Uterus (tissue), 4 donors: Measurements from ENCODE around the gene PLXNA2. TPM values are rescaled to one million over a fixed set of nuclear protein-coding genes. Genes with fewer than 3 reads are reported as not detected.

ENCODE experiments used
- DNase-seq, 2 donors: peaks; one replicate each; pipeline ENCODE4 v3.0.0-alpha.2; 2019 to 2020
- H3K27ac ChIP-seq, 2 donors: fragments of 200-600 bp; sonication (generic); 1 replicate in 1 of 2; 2 replicates in 1 of 2; pipeline ENCODE4 v1.5.1; 2016 to 2018
- H3K27me3 ChIP-seq, 2 donors: fragments of 200-600 bp; sonication (generic); one replicate each; pipeline ENCODE4 v1.5.1; 2018 to 2019; ENCODE audit warnings: control low read depth in 1 of 2
- H3K36me3 ChIP-seq, 2 donors: fragments of 200-600 bp; sonication (generic); one replicate each; pipeline ENCODE4 v1.5.1; 2019; ENCODE audit warnings: control low read depth in 1 of 2
- H3K4me1 ChIP-seq, 2 donors: fragments of 200-600 bp; sonication (generic); one replicate each; pipeline ENCODE4 v1.5.1; 2018 to 2019; ENCODE audit warnings: control low read depth in 1 of 2
- H3K4me3 ChIP-seq, 2 donors: fragments of 200-600 bp; sonication (generic); 1 replicate in 1 of 2; 2 replicates in 1 of 2; pipeline ENCODE4 v1.5.1; 2018 to 2019; ENCODE audit warnings: mild to moderate bottlenecking in 1 of 2
- H3K9me3 ChIP-seq, 2 donors: fragments of 200-600 bp; sonication (generic); one replicate each; pipeline ENCODE4 v1.5.1; 2019; ENCODE audit warnings: control low read depth in 1 of 2
- POLR2A ChIP-seq, 2 donors: fragments of 450-650 bp; IDR thresholded peaks; one replicate each; pipeline ENCODE4 v1.6.1; 2016; ENCODE audit warnings: antibody characterized with exemption in 2 of 2, mild to moderate bottlenecking in 1 of 2, moderate library complexity in 1 of 2
- intact Hi-C: fragments of 100-400 bp; cut with DNase I; formaldehyde crosslinking; loops from one replicate; pipeline ENCODE4 v1.15.1; 2023; ENCODE audit warnings: low total_unique reads
- small RNA-seq: library from RNA; depleted of rRNA; stranded (forward); fragments of <200 nt; gene quantifications from one replicate; pipeline ENCODE3, GENCODE V24; 2016
- total RNA-seq, 4 donors: library from RNA; depleted of rRNA in 3 of 4; stranded (reverse); fragments of >200 nt in 3 of 4; gene quantifications; one replicate each; pipeline versions ENCODE4 v1.1.0 to v1.2.4, GENCODE V29; 2014 to 2023
- TF ChIP-seq, protein P1 (sequence below), 4 experiments: fragments of 200-600 bp in 2 of 4; fragments of 450-650 bp in 2 of 4; sonication (generic) in 2 of 4; IDR thresholded peaks; one replicate each; pipeline ENCODE4 v1.5.1; 2016 to 2019; ENCODE audit warnings: antibody characterized with exemption in 4 of 4, mild to moderate bottlenecking in 2 of 4, moderate library complexity in 1 of 4
- donor health status: DM: yes; HTN: yes; CAD: no.

The PLXNA2 gene
- total RNA-seq, 4 donors from 2014 or later, result 5.4 to 94.5 (median 9.5) TPM

DNA sequence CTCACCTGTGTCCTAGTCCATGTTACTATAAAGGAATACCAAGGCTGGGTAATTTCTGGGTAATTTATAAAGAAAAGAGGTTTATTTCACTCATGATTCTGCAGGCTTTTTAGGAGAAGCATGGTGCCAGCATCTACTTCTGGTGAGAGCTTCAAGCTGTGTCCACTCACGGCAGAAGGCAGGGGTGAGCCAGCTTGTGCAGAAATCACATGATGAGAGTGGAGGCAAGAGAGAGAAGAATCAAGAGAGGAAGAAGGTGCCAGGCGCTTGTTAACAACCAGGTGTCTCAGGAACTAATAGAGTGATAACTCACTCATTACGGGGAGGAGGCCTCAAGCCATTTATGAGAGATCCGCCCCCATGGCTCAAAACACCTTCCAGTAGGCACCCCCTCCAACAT is 265.7 kb downstream of the PLXNA2 start:
- no peak for DNase-seq
- no peak for TF ChIP-seq POLR2A (IDR thresholded peaks at IDR 0.05)
- TF ChIP-seq, protein P1, sequence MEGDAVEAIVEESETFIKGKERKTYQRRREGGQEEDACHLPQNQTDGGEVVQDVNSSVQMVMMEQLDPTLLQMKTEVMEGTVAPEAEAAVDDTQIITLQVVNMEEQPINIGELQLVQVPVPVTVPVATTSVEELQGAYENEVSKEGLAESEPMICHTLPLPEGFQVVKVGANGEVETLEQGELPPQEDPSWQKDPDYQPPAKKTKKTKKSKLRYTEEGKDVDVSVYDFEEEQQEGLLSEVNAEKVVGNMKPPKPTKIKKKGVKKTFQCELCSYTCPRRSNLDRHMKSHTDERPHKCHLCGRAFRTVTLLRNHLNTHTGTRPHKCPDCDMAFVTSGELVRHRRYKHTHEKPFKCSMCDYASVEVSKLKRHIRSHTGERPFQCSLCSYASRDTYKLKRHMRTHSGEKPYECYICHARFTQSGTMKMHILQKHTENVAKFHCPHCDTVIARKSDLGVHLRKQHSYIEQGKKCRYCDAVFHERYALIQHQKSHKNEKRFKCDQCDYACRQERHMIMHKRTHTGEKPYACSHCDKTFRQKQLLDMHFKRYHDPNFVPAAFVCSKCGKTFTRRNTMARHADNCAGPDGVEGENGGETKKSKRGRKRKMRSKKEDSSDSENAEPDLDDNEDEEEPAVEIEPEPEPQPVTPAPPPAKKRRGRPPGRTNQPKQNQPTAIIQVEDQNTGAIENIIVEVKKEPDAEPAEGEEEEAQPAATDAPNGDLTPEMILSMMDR (IDR thresholded peaks at IDR 0.05), result no peak
- Histone ChIP-seq H3K27me3 (no peaks in the 10 kb centered on the region), H3K27ac (no peak overlapping the region), H3K4me3 (no peak overlapping the region), H3K36me3 (no peaks in the 10 kb centered on the region), H3K9me3 (no peaks in the 10 kb centered on the region), H3K4me1 (no peaks in the 10 kb centered on the region)
- intact Hi-C loops, result no loop called here

DNA sequence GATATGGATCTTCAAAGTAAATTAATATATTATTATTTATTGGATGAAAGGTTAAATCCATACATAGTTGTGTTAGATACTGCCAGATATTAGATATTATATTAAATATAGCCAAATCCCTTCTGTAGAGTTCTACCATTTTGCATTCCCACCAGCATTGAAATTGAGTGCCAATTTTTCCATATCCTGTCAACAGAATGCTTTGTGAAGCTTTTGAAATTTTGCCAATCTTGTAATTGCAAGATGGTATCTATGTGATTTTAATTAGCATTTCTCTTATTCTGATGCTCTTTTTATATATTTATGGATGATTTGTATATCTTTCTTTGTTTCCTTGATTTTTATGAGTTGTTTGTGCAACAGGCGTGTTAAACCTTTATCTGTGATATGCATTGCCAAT is 266.3 kb downstream of the PLXNA2 start:
- Histone ChIP-seq H3K4me1 (no peaks in the 10 kb centered on the region), H3K36me3 (no peaks in the 10 kb centered on the region), H3K9me3 (no peaks in the 10 kb centered on the region), H3K27me3 (no peaks in the 10 kb centered on the region), H3K4me3 (no peak overlapping the region), H3K27ac (no peak overlapping the region)
- no peak for DNase-seq
- intact Hi-C loops, result no loop called here
- TF ChIP-seq POLR2A (IDR thresholded peaks at IDR 0.05), result no peak
- TF ChIP-seq, protein P1 (IDR thresholded peaks at IDR 0.05), result no peak

DNA sequence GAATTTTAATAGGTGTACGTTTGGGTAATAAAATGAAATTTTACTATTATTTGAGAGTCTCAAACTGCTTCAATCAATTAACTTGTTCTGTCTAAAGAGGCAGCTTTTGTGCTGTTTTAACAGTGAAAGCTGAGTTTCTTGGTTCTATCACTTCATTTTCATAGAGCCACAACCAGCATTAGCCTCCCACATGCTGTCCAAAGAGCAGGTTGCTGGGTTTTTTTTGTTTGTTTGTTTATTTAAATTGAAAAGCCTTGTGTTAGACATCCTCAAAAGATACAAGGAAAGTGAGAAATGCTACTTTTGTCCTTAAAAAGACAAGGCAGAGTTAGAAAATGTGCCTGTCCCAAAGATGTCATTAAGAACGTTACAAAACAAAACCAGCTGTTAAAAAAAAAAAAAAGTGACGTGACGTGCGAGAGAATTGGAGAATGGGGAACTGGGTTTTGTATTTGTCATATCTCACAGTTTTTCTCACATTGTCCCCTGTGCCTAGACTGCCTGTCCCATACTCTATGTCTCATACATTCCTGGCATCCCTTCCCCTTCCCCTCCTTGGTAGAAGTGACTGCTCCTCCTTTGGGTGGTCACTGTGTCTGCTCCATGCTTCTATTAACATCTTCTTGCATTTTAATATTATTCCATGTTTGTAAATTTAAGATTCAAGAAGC is 270.2 kb downstream of the PLXNA2 start:
- no peaks in the 10 kb centered on the region for H3K9me3 ChIP-seq
- no peak overlapping the region for H3K4me3 ChIP-seq
- no peaks in the 10 kb centered on the region for H3K36me3 ChIP-seq
- intact Hi-C loops, result no loop called here
- no peaks in the 10 kb centered on the region for H3K27me3 ChIP-seq
- TF ChIP-seq POLR2A (IDR thresholded peaks at IDR 0.05), result no peak
- TF ChIP-seq, protein P1 (IDR thresholded peaks at IDR 0.05), result no peak
- no peak overlapping the region for H3K27ac ChIP-seq
- no peaks in the 10 kb centered on the region for H3K4me1 ChIP-seq
- no peak for DNase-seq

DNA sequence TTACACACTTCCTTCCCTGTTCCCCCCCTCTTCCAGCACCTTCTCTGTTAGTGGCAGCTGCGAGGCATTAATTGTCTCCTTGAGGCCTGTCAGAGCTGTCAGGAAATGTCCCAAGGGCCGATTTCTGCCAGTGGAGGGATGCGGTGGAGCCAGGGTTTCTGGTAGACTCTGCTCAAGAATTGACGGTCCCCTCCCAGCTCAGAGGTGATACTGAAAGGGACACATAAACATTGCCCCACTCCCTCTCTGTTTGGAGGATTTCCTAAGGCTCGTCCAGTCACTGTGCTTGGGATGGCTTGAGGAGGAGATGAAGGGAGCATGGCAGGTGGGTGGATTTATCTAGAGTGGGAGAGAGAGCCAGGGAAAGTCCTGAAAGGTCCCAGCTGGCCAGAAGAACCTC is 271.8 kb downstream of the PLXNA2 start:
- TF ChIP-seq POLR2A (IDR thresholded peaks at IDR 0.05), result no peak
- TF ChIP-seq, protein P1 (IDR thresholded peaks at IDR 0.05), result no peak
- no peak for DNase-seq
- Histone ChIP-seq H3K4me1 (no peaks in the 10 kb centered on the region), H3K4me3 (no peak overlapping the region), H3K9me3 (no peaks in the 10 kb centered on the region), H3K27ac (no peak overlapping the region), H3K27me3 (no peaks in the 10 kb centered on the region), H3K36me3 (no peaks in the 10 kb centered on the region)
- intact Hi-C loops, result no loop called here

Small RNA genes within 50 kb of the gene (small RNA-seq; reads per million reads assigned to genes)
- gene AL606753.1, result not detected
